Activated naive CD8-positive, alpha-beta T cell treated with anti-CD3 and anti-CD28 coated beads, Interleukin-2, amount 50 U/mL, for 24 hours (primary cell): Measurements from ENCODE around the gene AFAP1L2.

Experiments
- ATAC-seq: fragments of 150-1000 bp; cut with Tn5 transposase; one replicate; pipeline ENCODE4 v1.10.0; 2021
- DNase-seq: peaks from one replicate; pipeline ENCODE4 v3.0.0; 2021
- H3K27ac Mint-ChIP-seq: one replicate; pipeline ENCODE4 v1.8.0; 2021; ENCODE audit warnings: mild to moderate bottlenecking, mixed read lengths
- H3K27me3 Mint-ChIP-seq: one replicate; pipeline ENCODE4 v1.8.0; 2021; ENCODE audit warnings: mixed read lengths
- H3K36me3 Mint-ChIP-seq: one replicate; pipeline ENCODE4 v1.8.0; 2021; ENCODE audit warnings: low read depth, mixed read lengths
- H3K4me1 Mint-ChIP-seq: one replicate; pipeline ENCODE4 v1.8.0; 2021; ENCODE audit warnings: mixed read lengths
- H3K4me3 Mint-ChIP-seq: one replicate; pipeline ENCODE4 v1.8.0; 2021; ENCODE audit warnings: mild to moderate bottlenecking, moderate library complexity, mixed read lengths
- H3K9me3 Mint-ChIP-seq: one replicate; pipeline ENCODE4 v1.8.0; 2021; ENCODE audit warnings: mixed read lengths

AFAP1L2 gene

DNA sequence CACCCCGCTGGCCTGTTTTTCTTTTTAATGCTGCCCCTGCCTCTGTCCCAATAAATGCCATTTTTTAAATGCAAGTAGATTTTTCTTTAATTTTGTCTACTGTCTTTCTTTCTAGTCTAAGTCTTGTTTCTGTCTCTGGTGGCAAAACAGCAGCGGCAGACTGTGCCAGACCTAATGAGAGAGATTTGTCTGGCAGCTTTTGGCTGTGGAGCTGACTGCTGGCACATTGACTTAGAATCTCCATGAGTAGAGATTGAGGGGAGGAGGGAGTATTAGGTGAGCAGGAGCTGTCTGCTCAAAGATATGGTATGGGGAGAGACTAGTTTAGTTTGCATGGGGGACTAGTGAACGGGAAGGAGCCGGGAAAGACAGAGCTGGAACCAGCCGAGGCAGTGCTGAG, 152.2 kb downstream of the AFAP1L2 start:
- Mint-ChIP-seq H3K27me3 (no peaks in the 10 kb centered on the region), H3K9me3 (no peaks in the 10 kb centered on the region), H3K36me3 (no peaks in the 10 kb centered on the region), H3K4me3 (no peak overlapping the region), H3K27ac (no peak overlapping the region), H3K4me1 (no peaks in the 10 kb centered on the region)
- DNase-seq (no peak), ATAC-seq (no peak)

DNA sequence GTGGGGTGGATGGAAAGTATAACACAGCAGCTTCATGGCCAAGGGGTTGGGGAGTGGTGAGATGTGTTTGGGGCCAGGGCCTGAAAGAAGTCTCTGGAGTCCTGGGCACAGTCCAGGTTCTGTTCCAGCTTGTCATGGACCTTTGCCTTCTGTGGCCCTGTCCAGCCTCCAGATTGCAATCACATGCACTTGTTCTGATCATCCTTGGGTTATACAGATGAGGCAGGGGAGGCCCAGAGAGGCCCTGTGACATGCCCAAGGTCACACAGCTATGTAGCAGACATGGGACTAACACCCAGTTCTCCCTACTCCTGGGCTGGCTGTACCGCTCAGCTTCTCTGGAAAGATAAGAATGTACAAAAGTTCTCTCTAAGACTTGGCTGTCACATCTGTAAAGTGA, 153.6 kb downstream of the AFAP1L2 start:
- H3K4me3 Mint-ChIP-seq: no peak overlapping the region
- no peak for ATAC-seq
- no peaks in the 10 kb centered on the region for H3K4me1 Mint-ChIP-seq
- no peaks in the 10 kb centered on the region for H3K36me3 Mint-ChIP-seq
- H3K27me3 Mint-ChIP-seq: no peaks in the 10 kb centered on the region
- no peak for DNase-seq
- no peaks in the 10 kb centered on the region for H3K9me3 Mint-ChIP-seq
- H3K27ac Mint-ChIP-seq: no peak overlapping the region

DNA sequence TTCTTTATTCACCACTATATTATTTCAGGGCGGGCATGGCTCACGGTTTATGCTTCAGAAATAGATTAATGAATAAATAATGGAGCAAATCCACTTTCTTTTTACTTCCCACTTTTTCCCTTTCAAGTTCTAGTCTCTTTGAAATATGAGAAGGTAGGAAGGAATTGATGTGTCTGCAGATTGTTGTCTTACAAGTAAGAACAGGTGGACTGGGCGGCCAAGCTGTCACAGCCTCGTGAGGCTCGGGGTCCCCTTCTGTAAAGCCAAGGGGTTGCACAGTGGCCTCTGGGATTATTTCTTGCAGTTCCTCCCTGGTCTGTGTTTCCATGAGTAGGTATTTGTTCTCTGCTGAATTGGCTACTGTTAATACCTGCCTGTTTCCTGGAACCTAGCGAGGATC, 154.1 kb downstream of the AFAP1L2 start:
- DNase-seq (no peak), ATAC-seq (no peak)
- H3K4me1 Mint-ChIP-seq: no peaks in the 10 kb centered on the region
- no peak overlapping the region for H3K27ac Mint-ChIP-seq
- no peak overlapping the region for H3K4me3 Mint-ChIP-seq
- H3K9me3 Mint-ChIP-seq: no peaks in the 10 kb centered on the region
- H3K27me3 Mint-ChIP-seq: peaks cover 2% of the 10 kb centered on the region
- no peaks in the 10 kb centered on the region for H3K36me3 Mint-ChIP-seq

DNA sequence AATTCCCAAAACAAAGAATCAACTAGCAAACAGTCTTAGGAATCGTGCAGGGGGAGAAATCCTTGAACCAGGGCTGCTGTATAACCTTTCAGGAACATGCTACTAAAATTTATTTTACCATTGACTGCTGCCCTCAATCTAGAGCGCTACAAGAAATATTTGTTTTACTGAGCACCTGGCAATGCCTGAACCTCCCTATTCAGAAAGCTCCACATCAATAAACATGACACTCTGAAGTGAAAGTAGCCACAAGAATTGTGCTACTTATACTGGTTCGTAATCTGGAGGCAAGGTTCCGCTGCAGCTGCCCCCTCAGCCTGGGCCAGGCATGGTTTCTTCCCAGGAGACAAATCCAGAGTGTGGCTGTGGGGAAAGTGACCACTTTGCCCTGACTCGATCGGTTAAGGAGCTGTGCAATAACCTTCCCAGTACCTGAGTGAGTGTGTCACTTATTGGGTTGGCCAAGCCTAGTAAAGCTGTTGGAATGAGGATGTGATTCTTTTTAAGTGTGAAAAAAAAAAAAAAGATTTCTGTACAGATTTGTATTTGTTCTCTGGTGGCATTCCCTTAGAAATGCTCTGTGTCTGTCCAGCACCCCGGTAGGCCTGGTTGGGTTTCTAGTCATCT, 157.5 kb downstream of the AFAP1L2 start:
- H3K4me3 Mint-ChIP-seq: no peak overlapping the region
- H3K27ac Mint-ChIP-seq: no peak overlapping the region
- no peaks in the 10 kb centered on the region for H3K36me3 Mint-ChIP-seq
- no peak for ATAC-seq
- peaks cover 25% of the 10 kb centered on the region for H3K27me3 Mint-ChIP-seq
- no peaks in the 10 kb centered on the region for H3K9me3 Mint-ChIP-seq
- DNase-seq: no peak
- H3K4me1 Mint-ChIP-seq: no peaks in the 10 kb centered on the region

DNA sequence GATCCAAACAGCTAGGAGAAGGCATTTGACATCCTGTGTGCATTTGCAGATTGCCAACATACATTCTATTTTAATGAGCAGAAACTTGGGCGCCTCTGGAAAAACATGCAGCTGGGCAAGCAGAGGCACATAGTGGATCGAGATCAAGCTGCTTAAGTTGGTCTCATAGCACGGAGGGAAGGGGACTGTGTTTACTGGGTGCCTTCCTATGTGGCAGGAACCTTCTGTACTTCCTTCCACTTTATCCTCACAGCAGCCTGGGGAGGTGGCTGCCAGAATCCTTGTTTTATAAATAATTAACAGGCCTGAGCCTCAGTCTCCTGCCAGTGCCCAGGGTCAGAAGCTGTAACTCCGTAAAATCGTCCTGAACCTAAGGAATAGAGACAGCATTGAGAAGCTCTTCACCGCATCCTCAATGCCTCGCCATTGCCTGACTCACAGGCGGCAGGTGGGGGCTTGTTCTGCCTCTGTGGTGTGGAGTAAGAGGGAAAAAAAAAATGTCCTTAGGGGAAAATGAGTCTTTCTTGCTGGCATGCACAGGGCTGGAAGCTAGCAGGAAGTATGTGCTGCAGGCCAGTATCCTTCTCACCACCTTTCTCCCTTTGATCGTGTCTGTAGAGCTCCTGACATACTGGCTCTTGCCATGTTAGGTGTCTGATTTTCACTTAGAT, 159.0 kb downstream of the AFAP1L2 start:
- ATAC-seq: no peak
- H3K27me3 Mint-ChIP-seq: peaks cover 36% of the 10 kb centered on the region
- no peaks in the 10 kb centered on the region for H3K36me3 Mint-ChIP-seq
- H3K27ac Mint-ChIP-seq: no peak overlapping the region
- H3K4me3 Mint-ChIP-seq: no peak overlapping the region
- no peak for DNase-seq
- H3K4me1 Mint-ChIP-seq: no peaks in the 10 kb centered on the region
- no peaks in the 10 kb centered on the region for H3K9me3 Mint-ChIP-seq
